Heart right ventricle (tissue), 16 donors: ENCODE data around the gene TSC2. TPM values are rescaled to one million over a fixed set of nuclear protein-coding genes. Genes with fewer than 3 reads are reported as not detected.
"Not testable (repeated sequence)": the region's sequence is repeated elsewhere in the genome, so short reads cannot be mapped to it uniquely, and the experiment has no call there.

Experiments
- ATAC-seq, 8 donors: fragments of 200-7000 bp; cut with Tn5 transposase; one replicate each; pipeline ENCODE4 v1.9.1; 2020; ENCODE audit warnings: mild to moderate bottlenecking in 8 of 8, moderate library complexity in 8 of 8, moderate number of reproducible peaks in 1 of 8
- DNase-seq, 2 donors: peaks; one replicate each; pipeline ENCODE4 v3.0.0-alpha.2; 2020
- H3K27ac ChIP-seq, 10 donors: fragments of 200-600 bp; sonication (generic) in 2 of 10; one replicate each; pipeline versions ENCODE4 v1.5.0 to v1.8.0; 2020 to 2022; ENCODE audit warnings: mild to moderate bottlenecking in 3 of 10
- H3K27me3 ChIP-seq, 7 donors: fragments of 200-600 bp; one replicate each; pipeline ENCODE4 v1.8.0; 2021 to 2022; ENCODE audit warnings: mild to moderate bottlenecking in 2 of 7
- H3K36me3 ChIP-seq, 9 donors: fragments of 200-600 bp; sonication (generic) in 1 of 9; one replicate each; pipeline versions ENCODE4 v1.5.0 to v1.8.0; 2020 to 2022; ENCODE audit warnings: mild to moderate bottlenecking in 2 of 9
- H3K4me1 ChIP-seq, 9 donors: fragments of 200-600 bp; sonication (generic) in 1 of 9; one replicate each; pipeline versions ENCODE4 v1.5.0 to v1.8.0; 2020 to 2022; ENCODE audit warnings: mild to moderate bottlenecking in 4 of 9
- H3K4me3 ChIP-seq, 10 donors: fragments of 200-600 bp; sonication (generic) in 2 of 10; one replicate each; pipeline versions ENCODE4 v1.5.0 to v1.8.0; 2020 to 2022; ENCODE audit warnings: mild to moderate bottlenecking in 7 of 10, moderate library complexity in 2 of 10
- H3K9me3 ChIP-seq, 11 donors: fragments of 200-600 bp in 10 of 11; sonication (generic) in 2 of 11; one replicate each; pipeline versions ENCODE4 v1.5.0 to v1.8.0; 2013 to 2022; ENCODE audit warnings: mild to moderate bottlenecking in 2 of 11, control low read depth in 1 of 11, moderate library complexity in 1 of 11
- WGBS, 2 donors: extraction: QIAGEN DNeasy Blood & Tissue Kit; methylation state at CpG; one replicate each; pipeline ENCODE4 v1.1.7; 2013; ENCODE audit warnings: inconsistent platforms in 1 of 2; 5-methylcytosine and 5-hydroxymethylcytosine counted together
- intact Hi-C, 10 donors: fragments of 100-400 bp; cut with DNase I; formaldehyde crosslinking; loops; one replicate each; pipeline versions ENCODE4 v1.11.1 to v1.14.2; 2022
- polyA plus RNA-seq, 2 donors: library from polyadenylated mRNA; stranded (reverse); fragments of 200-250 nt; gene quantifications; one replicate each; pipeline ENCODE4 v1.2.3, GENCODE V29; 2013
- total RNA-seq, 10 donors: library from RNA; stranded (reverse); fragmentation: NEBNext Ultra II Directional in 3 of 10; extraction: Animal tissue kit (Norgen Biotek cat#: 25700) in 3 of 10; gene quantifications; one replicate each; pipeline versions ENCODE4 v1.2.1 to v1.2.4, GENCODE V29; 2021 to 2023
- TF ChIP-seq, protein P1 (sequence below), 9 donors: fragments of 200-600 bp; sonication (generic) in 2 of 9; IDR thresholded peaks; one replicate each; pipeline versions ENCODE4 v1.5.0 to v1.8.0; 2021 to 2022; ENCODE audit warnings: antibody characterized with exemption in 9 of 9, mild to moderate bottlenecking in 5 of 9, moderate library complexity in 1 of 9
- donor health status: Arrhythmogenic right ventricular cardiomyopathy.
- donor health status: ischemic (EF 13 %, LVEDD 7.1; RV severe dilation, severe dysfunction).
- donor health status: healthy with polysubstance abuse.
- donor health status: DM: no; HTN: yes; CAD: no.
- donor health status: DM: no; HTN: no; CAD: no.
- donor health status: ischemic (EF 25% LVEDD 6.9; RV normal size, moderate dysfunction).
- donor health status: ischemic (EF 25% LVEDD 5.7; RV mildly dilated, moderate dysfunction).
- donor health status: healthy.
- donor health status: DM: yes; HTN: yes; CAD: no.
- donor health status: Ischemic cardiomyopathy.
- donor health status: ischemic (EF 35%, LVEDD 5.7; RV mildly dilated, moderate dysfunction).
- donor health status: nonischemic (EF 11% LVEDD 7.7; RV severe dilation, severe dysfunction).
- donor health status: DM: yes; HTN: yes; CAD: no.
- donor health status: PGD.
- donor health status: ischemic (EF 29% LVEDD 5.4; RV normal size, mild dysfunction).
- donor health status: nonischemic (EF 23%, LVEDD 6.1; RV moderate dilation, normal function).

The TSC2 gene
- total and polyA plus RNA-seq, 12 donors, result 28.8 to 87.0 (median 71.5) TPM

DNA sequence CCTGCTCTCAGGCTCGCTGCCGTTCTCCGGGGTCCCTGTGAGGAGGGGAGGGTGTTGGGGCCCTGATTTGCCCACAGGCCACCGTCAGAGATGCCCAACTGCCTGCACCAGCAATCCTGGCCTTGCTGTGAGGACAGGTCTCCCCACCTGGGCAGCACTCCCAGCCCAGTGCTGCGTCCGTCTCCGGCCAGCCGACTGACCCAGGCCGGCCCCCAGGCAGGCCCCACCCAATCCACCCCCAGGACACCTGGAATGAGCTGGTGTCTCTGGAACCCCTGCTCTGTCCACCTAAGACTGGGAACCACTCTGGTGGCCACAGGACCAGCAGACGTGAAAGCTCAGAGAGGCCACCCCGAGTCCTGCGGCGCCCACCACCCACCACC lies 67.8 kb downstream of the TSC2 start:
- intact Hi-C loops, result no loop called here
- ATAC-seq, result no peak
- 91% methylated on average over 12 to 13 of the region's 13 CpGs for WGBS, 2 donors
- no peak overlapping the region for H3K4me3 ChIP-seq
- H3K27me3 ChIP-seq, result no peaks in the 10 kb centered on the region
- peaks cover 0 to 53% (median 11%) of the 10 kb centered on the region in 9 donors for H3K36me3 ChIP-seq
- TF ChIP-seq, protein P1, sequence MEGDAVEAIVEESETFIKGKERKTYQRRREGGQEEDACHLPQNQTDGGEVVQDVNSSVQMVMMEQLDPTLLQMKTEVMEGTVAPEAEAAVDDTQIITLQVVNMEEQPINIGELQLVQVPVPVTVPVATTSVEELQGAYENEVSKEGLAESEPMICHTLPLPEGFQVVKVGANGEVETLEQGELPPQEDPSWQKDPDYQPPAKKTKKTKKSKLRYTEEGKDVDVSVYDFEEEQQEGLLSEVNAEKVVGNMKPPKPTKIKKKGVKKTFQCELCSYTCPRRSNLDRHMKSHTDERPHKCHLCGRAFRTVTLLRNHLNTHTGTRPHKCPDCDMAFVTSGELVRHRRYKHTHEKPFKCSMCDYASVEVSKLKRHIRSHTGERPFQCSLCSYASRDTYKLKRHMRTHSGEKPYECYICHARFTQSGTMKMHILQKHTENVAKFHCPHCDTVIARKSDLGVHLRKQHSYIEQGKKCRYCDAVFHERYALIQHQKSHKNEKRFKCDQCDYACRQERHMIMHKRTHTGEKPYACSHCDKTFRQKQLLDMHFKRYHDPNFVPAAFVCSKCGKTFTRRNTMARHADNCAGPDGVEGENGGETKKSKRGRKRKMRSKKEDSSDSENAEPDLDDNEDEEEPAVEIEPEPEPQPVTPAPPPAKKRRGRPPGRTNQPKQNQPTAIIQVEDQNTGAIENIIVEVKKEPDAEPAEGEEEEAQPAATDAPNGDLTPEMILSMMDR (IDR thresholded peaks at IDR 0.05), result no peak
- H3K9me3 ChIP-seq, result no peaks in the 10 kb centered on the region
- peaks cover 0 to 18% (median 5%) of the 10 kb centered on the region in 9 donors for H3K4me1 ChIP-seq
- no peak overlapping the region for H3K27ac ChIP-seq
- no peak for DNase-seq

DNA sequence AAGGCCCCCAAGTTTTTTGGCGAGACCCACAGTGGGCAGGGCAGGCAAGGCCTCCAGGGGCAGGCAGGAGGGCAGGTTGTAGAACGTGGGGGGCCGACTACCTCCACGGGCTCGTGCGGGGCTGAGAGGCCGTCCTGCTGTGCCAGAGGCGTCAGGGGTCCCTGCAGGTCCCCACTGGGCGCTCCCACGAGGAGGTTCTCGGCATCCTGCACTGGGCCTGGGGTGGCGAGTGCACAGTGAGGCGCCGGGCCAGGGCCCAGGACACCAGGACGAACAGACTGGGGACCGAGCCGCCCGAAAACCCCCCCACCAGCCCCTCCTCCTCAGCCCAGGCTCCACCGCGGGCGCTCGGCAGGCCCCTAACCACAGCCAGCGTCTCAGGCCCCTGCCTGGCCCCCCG lies 68.6 kb downstream of the TSC2 start:
- ATAC-seq, DNase-seq, H3K9me3 ChIP-seq, H3K4me3 ChIP-seq, intact Hi-C loops, H3K27me3 ChIP-seq: not testable (repeated sequence)
- Histone ChIP-seq H3K4me1 (peaks cover 2 to 26% (median 12%) of the 10 kb centered on the region in 9 donors), H3K36me3 (peaks cover 0 to 44% (median 7%) of the 10 kb centered on the region in 9 donors), H3K27ac (peak overlapping the region in 1 of 10 donors; percentile 16)
- 89 to 91% methylated on average over 16 to 21 of the region's 24 CpGs for WGBS, 2 donors

DNA sequence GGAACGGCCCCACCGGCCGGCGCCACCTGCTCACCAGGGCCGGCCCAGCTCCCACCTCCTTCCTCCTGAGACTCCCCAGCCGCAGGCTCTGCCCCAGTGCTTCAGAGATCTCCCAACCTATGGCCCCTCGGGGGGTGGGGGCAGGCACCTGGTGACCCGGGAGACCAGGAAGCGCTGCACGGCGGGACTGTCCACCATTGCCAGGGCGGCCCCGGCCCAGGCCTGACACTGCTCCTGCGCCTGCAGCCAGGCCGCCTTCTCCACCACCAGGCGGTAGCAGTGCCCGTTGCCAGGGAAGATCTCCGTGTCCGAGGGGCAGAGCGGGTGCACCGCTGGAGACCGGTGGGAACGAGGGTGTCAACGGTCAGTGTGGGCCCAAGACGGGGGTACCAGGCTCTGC lies 69.6 kb downstream of the TSC2 start:
- H3K9me3 ChIP-seq, ATAC-seq, H3K27me3 ChIP-seq, DNase-seq, H3K4me3 ChIP-seq, intact Hi-C loops: not testable (repeated sequence)
- Histone ChIP-seq H3K36me3 (peaks cover 0 to 35% (median 4%) of the 10 kb centered on the region in 9 donors), H3K4me1 (peaks cover 11 to 35% (median 21%) of the 10 kb centered on the region in 9 donors), H3K27ac (peak overlapping the region in 1 of 10 donors; percentile 16)
- 86 to 91% methylated on average over 16 to 20 of the region's 25 CpGs for WGBS, 2 donors

DNA sequence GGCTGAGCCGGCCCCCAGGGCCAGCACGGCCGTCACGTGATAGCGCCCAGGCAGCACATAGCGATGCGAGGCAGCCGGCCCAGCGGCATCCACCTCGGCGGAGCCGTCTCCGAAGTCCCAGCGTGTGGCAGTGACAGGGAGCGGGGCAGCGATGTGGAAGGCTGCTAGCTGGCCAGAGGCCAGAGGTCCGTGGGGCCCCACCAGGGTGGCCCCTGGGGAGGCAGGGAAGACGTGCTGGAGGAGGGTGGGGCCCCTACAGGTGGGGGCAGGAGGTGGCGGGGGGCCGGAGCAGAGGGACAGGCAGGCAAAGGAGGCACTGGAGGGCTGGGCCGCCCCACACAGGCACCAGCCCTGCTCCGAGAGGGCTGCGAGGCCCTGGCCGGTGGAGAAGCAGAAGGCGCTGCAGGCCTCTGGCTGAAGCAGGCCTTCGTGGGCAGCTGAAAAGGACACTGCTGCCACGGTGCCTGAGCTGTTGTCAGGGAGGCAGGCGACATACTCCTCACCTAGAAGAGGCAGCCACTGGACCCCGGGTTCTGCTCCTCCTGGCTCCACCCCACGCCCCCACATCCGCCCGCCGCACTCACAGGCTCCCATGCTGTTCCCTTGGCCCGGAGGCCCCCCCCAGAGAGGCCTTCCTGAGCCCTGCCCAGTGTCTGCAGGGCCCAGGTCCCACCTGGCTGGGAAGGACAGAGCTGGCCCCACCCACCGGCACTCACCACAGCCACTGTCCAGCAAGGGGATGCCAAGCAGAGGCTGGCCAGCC lies 70.4 kb downstream of the TSC2 start:
- H3K27ac ChIP-seq, result not testable (repeated sequence)

DNA sequence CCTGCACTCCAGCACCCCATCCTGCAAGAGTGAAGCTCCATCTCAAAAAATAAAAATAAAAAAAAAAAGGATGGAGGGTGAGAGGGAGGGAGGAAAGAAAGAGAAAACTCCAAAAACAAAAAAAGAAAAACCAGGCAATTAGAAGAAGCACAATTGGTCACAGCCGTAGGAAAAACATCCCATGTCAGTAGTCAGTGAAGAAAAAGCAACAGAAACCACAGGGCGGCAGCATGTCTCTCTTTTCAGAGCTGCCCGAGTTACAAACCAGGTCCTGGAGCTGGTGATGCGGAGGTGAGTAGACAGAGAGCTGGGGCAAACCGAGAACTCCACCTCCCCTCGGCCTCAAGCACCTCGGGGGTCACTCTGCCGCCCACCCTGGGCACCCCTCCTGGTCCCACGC lies 73.5 kb downstream of the TSC2 start:
- DNase-seq (peak in 1 of 2 donors; percentile 61), ATAC-seq (peak in 2 of 8 donors; percentile 5 to 28)
- H3K36me3 ChIP-seq, intact Hi-C loops, H3K27me3 ChIP-seq, H3K9me3 ChIP-seq: not testable (repeated sequence)
- Histone ChIP-seq H3K4me1 (peaks cover 42 to 72% (median 58%) of the 10 kb centered on the region in 9 donors), H3K4me3 (peak overlapping the region in 6 of 10 donors; percentile 6 to 26 (median 16)), H3K27ac (peak overlapping the region in 9 of 10 donors; percentile 36 to 100 (median 98))
- TF ChIP-seq, protein P1 (IDR thresholded peaks at IDR 0.05), result peak in 7 of 9 donors; percentile 29 to 63 (median 50)
- WGBS, 2 donors, result 36 to 43% methylated on average over 6 to 9 of the region's 9 CpGs

More for the DNA sequence above, 70.4 kb downstream of the TSC2 start:
- H3K27me3 ChIP-seq, intact Hi-C loops, H3K4me3 ChIP-seq, DNase-seq, H3K9me3 ChIP-seq, ATAC-seq: not testable (repeated sequence)
- Histone ChIP-seq H3K4me1 (peaks cover 17 to 43% (median 29%) of the 10 kb centered on the region in 9 donors), H3K36me3 (peaks cover 0 to 29% (median 4%) of the 10 kb centered on the region in 9 donors)
- WGBS, 2 donors, result 72 to 79% methylated on average over 23 to 24 of the region's 35 CpGs
